IMR-90 (cell line): Measurements from ENCODE around the gene OSBPL8. TPM values are rescaled to one million over a fixed set of nuclear protein-coding genes. Genes with fewer than 3 reads are reported as not detected.

Source experiments
- ATAC-seq: fragments of 200-7000 bp; cut with Tn5 transposase; 2 replicates; pipeline ENCODE4 v1.9.1; 2020; ENCODE audit warnings: low read depth, mild to moderate bottlenecking, moderate library complexity
- BruUV-seq: library from RNA; stranded (reverse); fragments of 400-500 nt; replicated peaks from 2 replicates; lab custom pipeline; 2021; lab: Mats Ljungman, UMichigan
- CTCF ChIA-PET: fragments of 300-600 bp; formaldehyde crosslinking; extraction: SDS; loops from one replicate; lab custom pipeline; 2021; ENCODE audit warnings: antibody characterized with exemption; lab: Yijun Ruan, JAX
- POLR2A ChIA-PET: fragments of 300-600 bp; sonication (Branson Sonifier 250); formaldehyde crosslinking; loops from one replicate; lab custom pipeline; 2022; ENCODE audit warnings: antibody characterized with exemption; ENCODE audit not compliant: unreplicated experiment; lab: Charles Lee
- DNase-seq: peaks from one replicate; pipeline ENCODE4 v3.0.0; 2013
- H2AFZ ChIP-seq: replicated peaks from 2 replicates; pipeline ENCODE3; 2013; ENCODE audit warnings: low read length, mild to moderate bottlenecking; ENCODE audit not compliant: poor library complexity
- H2AK5ac ChIP-seq: 2 replicates; pipeline ENCODE4 v1.6.1; 2013; ENCODE audit warnings: low read depth, low read length, inconsistent platforms
- H2AK9ac ChIP-seq: replicated peaks from 2 replicates; pipeline ENCODE3; 2013; ENCODE audit warnings: mild to moderate bottlenecking, low read depth, low read length, moderate library complexity; ENCODE audit not compliant: poor library complexity
- H2BK120ac ChIP-seq: 2 replicates; pipeline ENCODE4 v1.6.1; 2013; ENCODE audit warnings: low read depth, low read length, inconsistent platforms
- H2BK15ac ChIP-seq: 3 replicates; pipeline ENCODE4 v1.6.1; 2013; ENCODE audit warnings: low read depth, low read length, inconsistent platforms
- H2BK20ac ChIP-seq: 2 replicates; pipeline ENCODE4 v1.6.1; 2013; ENCODE audit warnings: low read depth, mild to moderate bottlenecking, inconsistent platforms, low read length, moderate library complexity
- H2BK5ac ChIP-seq: 2 replicates; pipeline ENCODE4 v1.6.1; 2013; ENCODE audit warnings: mild to moderate bottlenecking, low read depth, low read length, inconsistent platforms; ENCODE audit not compliant: poor library complexity, severe bottlenecking
- H3K14ac ChIP-seq: replicated peaks from 2 replicates; pipeline ENCODE4 v1.6.1; 2013; ENCODE audit warnings: low read depth, low read length, inconsistent platforms
- H3K18ac ChIP-seq: 2 replicates; pipeline ENCODE4 v1.6.1; 2013; ENCODE audit warnings: low read depth, low read length, control low read depth
- H3K23ac ChIP-seq: 2 replicates; pipeline ENCODE4 v1.6.1; 2013; ENCODE audit warnings: low read depth, low read length, inconsistent platforms
- H3K27ac ChIP-seq: 2 replicates; pipeline ENCODE4 v1.5.1; 2013; ENCODE audit warnings: mild to moderate bottlenecking, control low read depth, low read length; ENCODE audit not compliant: insufficient read depth
- H3K27me3 ChIP-seq: 2 replicates; pipeline ENCODE4 v1.6.1; 2013; ENCODE audit warnings: low read length; ENCODE audit not compliant: control insufficient read depth, insufficient read depth
- H3K36me3 ChIP-seq: 2 replicates; pipeline ENCODE4 v1.6.1; 2013; ENCODE audit warnings: low read length, mixed read lengths; ENCODE audit not compliant: control insufficient read depth, insufficient read depth
- H3K4ac ChIP-seq: 2 replicates; pipeline ENCODE4 v1.6.1; 2013; ENCODE audit warnings: low read depth, low read length, inconsistent platforms
- H3K4me1 ChIP-seq: 2 replicates; pipeline ENCODE4 v1.6.1; 2013; ENCODE audit warnings: low read length, mixed read lengths; ENCODE audit not compliant: control insufficient read depth, insufficient read depth
- H3K4me2 ChIP-seq: 2 replicates; pipeline ENCODE4 v1.6.1; 2013; ENCODE audit warnings: low read depth, mild to moderate bottlenecking, control low read depth, low read length, moderate library complexity
- H3K4me3 ChIP-seq: 2 replicates; pipeline ENCODE4 v1.5.1; 2013; ENCODE audit warnings: low read depth, mild to moderate bottlenecking, control low read depth, low read length, moderate library complexity; ENCODE audit not compliant: insufficient read depth
- H3K56ac ChIP-seq: 2 replicates; pipeline ENCODE4 v1.6.1; 2013; ENCODE audit warnings: low read length, inconsistent platforms; ENCODE audit not compliant: insufficient read depth; ENCODE audit errors: extremely low read depth
- H3K79me1 ChIP-seq, 2 experiments: 2 replicates each; pipeline ENCODE4 v1.6.1; 2013; ENCODE audit warnings: low read length in 2 of 2, inconsistent platforms in 1 of 2, low read depth in 1 of 2
- H3K9ac ChIP-seq: 2 replicates; pipeline ENCODE4 v1.6.1; 2013; ENCODE audit warnings: low read depth, low read length, control low read depth
- H3K9me1 ChIP-seq: 2 replicates; pipeline ENCODE4 v1.6.1; 2013; ENCODE audit warnings: low read length, inconsistent platforms; ENCODE audit not compliant: insufficient read depth
- H3K9me3 ChIP-seq: 2 replicates; pipeline ENCODE4 v1.6.1; 2013; ENCODE audit warnings: low read length; ENCODE audit not compliant: control insufficient read depth, insufficient read depth
- H4K20me1 ChIP-seq: 2 replicates; pipeline ENCODE4 v1.6.1; 2013; ENCODE audit warnings: low read length, inconsistent platforms; ENCODE audit not compliant: insufficient read depth
- H4K5ac ChIP-seq: 2 replicates; pipeline ENCODE4 v1.6.1; 2013; ENCODE audit warnings: mild to moderate bottlenecking, low read depth, low read length, control low read depth
- H4K8ac ChIP-seq, 2 experiments: 2 replicates each; pipeline ENCODE4 v1.6.1; 2013; ENCODE audit warnings: low read depth in 2 of 2, low read length in 2 of 2, control low read depth in 1 of 2, inconsistent platforms in 1 of 2
- H4K91ac ChIP-seq: 2 replicates; pipeline ENCODE4 v1.6.1; 2013; ENCODE audit warnings: low read depth, low read length, inconsistent platforms; ENCODE audit not compliant: insufficient read depth
- BHLHE40 ChIP-seq: fragments of 150-350 bp; IDR thresholded peaks from 2 replicates; pipeline ENCODE4 v1.6.1; 2016; ENCODE audit warnings: mild to moderate bottlenecking, low read depth, low read length
- CEBPB ChIP-seq: IDR thresholded peaks from 2 replicates; pipeline ENCODE4 v1.6.1; 2012; ENCODE audit warnings: low read depth, low read length, improper control_type of control experiment
- CHD1 ChIP-seq: IDR thresholded peaks from 2 replicates; pipeline ENCODE4 v1.6.1; 2012; ENCODE audit warnings: low read depth, low read length, improper control_type of control experiment
- FOS ChIP-seq: fragments of 150-350 bp; IDR thresholded peaks from 2 replicates; pipeline ENCODE4 v1.6.1; 2016; ENCODE audit warnings: low read depth, low read length
- MAFK ChIP-seq: IDR thresholded peaks from 2 replicates; pipeline ENCODE4 v1.6.1; 2012; ENCODE audit warnings: low read depth, low read length, improper control_type of control experiment
- MAZ ChIP-seq: IDR thresholded peaks from 2 replicates; pipeline ENCODE4 v1.6.1; 2012; ENCODE audit warnings: low read depth, mild to moderate bottlenecking, low read length, improper control_type of control experiment, moderate library complexity, borderline replicate concordance
- MXI1 ChIP-seq: IDR thresholded peaks from 2 replicates; pipeline ENCODE4 v1.6.1; 2012; ENCODE audit warnings: low read depth, mild to moderate bottlenecking, low read length, moderate library complexity, borderline replicate concordance
- NFE2L2 ChIP-seq: fragments of 150-350 bp; IDR thresholded peaks from 2 replicates; pipeline ENCODE4 v1.6.1; 2016; ENCODE audit warnings: low read depth, mild to moderate bottlenecking, low read length
- POLR2A ChIP-seq: IDR thresholded peaks from 2 replicates; pipeline ENCODE4 v1.6.1; 2012; ENCODE audit warnings: mild to moderate bottlenecking, low read depth, low read length
- RAD21 ChIP-seq: IDR thresholded peaks from 2 replicates; pipeline ENCODE4 v1.6.1; 2012; ENCODE audit warnings: low read length, improper control_type of control experiment
- RCOR1 ChIP-seq: IDR thresholded peaks from 2 replicates; pipeline ENCODE4 v1.6.1; 2012; ENCODE audit warnings: mild to moderate bottlenecking, low read length, improper control_type of control experiment; ENCODE audit not compliant: insufficient replicate concordance
- RFX5 ChIP-seq: IDR thresholded peaks from 2 replicates; pipeline ENCODE4 v1.8.0; 2012; ENCODE audit warnings: low read depth, mild to moderate bottlenecking, low read length, moderate library complexity
- SMC3 ChIP-seq: fragments of 150-350 bp; IDR thresholded peaks from 2 replicates; pipeline ENCODE4 v1.6.1; 2016; ENCODE audit warnings: low read depth, mild to moderate bottlenecking, antibody characterized with exemption, low read length, moderate library complexity
- WGBS, 2 experiments: methylation state at CpG; one replicate each; pipeline versions ENCODE4 v1.1.5 to v1.1.7; 2013; ENCODE audit warnings: missing lambda C conversion rate in 2 of 2; ENCODE audit not compliant: insufficient read length in 1 of 2; ENCODE audit errors: extremely low coverage in 2 of 2; 5-methylcytosine and 5-hydroxymethylcytosine counted together
- dilution Hi-C: fragments of 300-500 bp; cut with HindIII; formaldehyde crosslinking; loops from one replicate; pipeline ENCODE4 v1.14.3; 2018; ENCODE audit warnings: low sequenced_read_pairs; ENCODE audit not compliant: unreplicated experiment
- in situ Hi-C: fragments of 300-500 bp; cut with MboI; formaldehyde crosslinking; loops from 3 replicates; pipeline ENCODE4 v1.14.3; 2019; ENCODE audit warnings: low sequenced_read_pairs, inconsistent platforms, mixed read lengths
- intact Hi-C: fragments of 100-400 bp; cut with micrococcal nuclease; formaldehyde crosslinking; loops from 2 replicates; pipeline ENCODE4 v1.10.0; 2022
- polyA plus RNA-seq, 3 experiments: library from polyadenylated mRNA; depleted of rRNA; stranded (reverse); fragments of >200 nt; gene quantifications; 2 replicates each; pipeline ENCODE4 v1.2.3, GENCODE V29; 2012; ENCODE audit warnings: low replicate concordance in 1 of 3
- total RNA-seq: library from RNA; depleted of rRNA; stranded (reverse); fragments of >200 nt; gene quantifications from 2 replicates; pipeline ENCODE4 v1.2.3, GENCODE V29; 2012
- TF ChIP-seq, protein P1 (sequence below): fragments of 150-350 bp; IDR thresholded peaks from 2 replicates; pipeline ENCODE4 v1.6.1; 2016; ENCODE audit warnings: low read depth, mild to moderate bottlenecking, low read length, moderate library complexity, borderline replicate concordance
- TF ChIP-seq, protein P2 (sequence below): conservative IDR thresholded peaks from 2 replicates; pipeline ENCODE4 v1.5.1; 2012; ENCODE audit warnings: mild to moderate bottlenecking, low read depth, low read length, improper control_type of control experiment
- TF ChIP-seq, protein P3 (sequence below): fragments of 150-350 bp; IDR thresholded peaks from 2 replicates; pipeline ENCODE4 v1.6.1; 2017; ENCODE audit warnings: mild to moderate bottlenecking, antibody characterized with exemption, low read length, low read depth

Gene OSBPL8
- total and polyA plus RNA-seq, 2 of the 4 experiments (the other 2 are of a cell fraction): 17.8 to 24.2 TPM

DNA sequence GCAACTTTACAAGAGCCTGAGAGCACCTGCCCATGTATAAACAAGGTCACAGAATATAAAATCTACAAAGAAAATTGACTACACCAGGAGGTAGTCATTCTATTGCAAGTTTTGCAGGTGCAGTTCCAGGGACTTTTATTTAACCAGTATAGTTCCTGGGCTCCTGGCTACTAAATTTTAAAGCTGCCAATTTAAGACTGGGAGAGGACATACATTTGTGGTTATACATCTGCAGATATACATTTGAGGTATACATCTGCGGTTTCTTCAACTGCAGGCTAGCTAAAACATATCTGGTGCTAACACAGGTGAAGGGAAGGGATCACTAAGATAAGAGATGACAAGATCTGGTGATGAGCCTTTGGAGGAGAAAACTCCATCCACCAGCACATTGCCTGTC is 241.6 kb downstream of the OSBPL8 start:
- Histone ChIP-seq H4K8ac (no peak overlapping the region), H3K36me3 (no peaks in the 10 kb centered on the region), H3K4me1 (no peaks in the 10 kb centered on the region), H2BK15ac (no peak overlapping the region), H3K4me3 (no peak overlapping the region), H3K9me3 (no peaks in the 10 kb centered on the region), H4K20me1 (no peaks in the 10 kb centered on the region), H3K56ac (no peak overlapping the region), H3K9me1 (0 out of 2 replicates have a peak, but pooled peaks cover 2% of the 10 kb centered on the region), H2AFZ (no peak overlapping the region), H3K4me2 (no peak overlapping the region), H3K27me3 (no peaks in the 10 kb centered on the region), H2AK5ac (no peak overlapping the region), H2BK120ac (no peak overlapping the region), H3K27ac (no peak overlapping the region), H4K91ac (no peak overlapping the region), H3K4ac (no peak overlapping the region), H3K9ac (no peak overlapping the region), H3K18ac (no peak overlapping the region), H4K5ac (no peak overlapping the region), H3K79me1 (no peaks in the 10 kb centered on the region), H2AK9ac (no peak overlapping the region), H2BK5ac (no peak overlapping the region), H2BK20ac (no peak overlapping the region), H3K14ac (no peak overlapping the region), H3K23ac (no peak overlapping the region)
- dilution Hi-C loops: no loop called here
- intact Hi-C loops: no loop called here
- ChIA-PET CTCF (no interaction called here), POLR2A (no interaction called here)
- in situ Hi-C loops: no loop called here
- no peak for TF ChIP-seq RCOR1
- TF ChIP-seq FOS: no peak
- no peak for TF ChIP-seq MAZ
- no peak for TF ChIP-seq RAD21
- TF ChIP-seq, protein P1, sequence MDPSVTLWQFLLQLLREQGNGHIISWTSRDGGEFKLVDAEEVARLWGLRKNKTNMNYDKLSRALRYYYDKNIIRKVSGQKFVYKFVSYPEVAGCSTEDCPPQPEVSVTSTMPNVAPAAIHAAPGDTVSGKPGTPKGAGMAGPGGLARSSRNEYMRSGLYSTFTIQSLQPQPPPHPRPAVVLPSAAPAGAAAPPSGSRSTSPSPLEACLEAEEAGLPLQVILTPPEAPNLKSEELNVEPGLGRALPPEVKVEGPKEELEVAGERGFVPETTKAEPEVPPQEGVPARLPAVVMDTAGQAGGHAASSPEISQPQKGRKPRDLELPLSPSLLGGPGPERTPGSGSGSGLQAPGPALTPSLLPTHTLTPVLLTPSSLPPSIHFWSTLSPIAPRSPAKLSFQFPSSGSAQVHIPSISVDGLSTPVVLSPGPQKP: no peak
- TF ChIP-seq NFE2L2: no peak
- TF ChIP-seq, protein P2, sequence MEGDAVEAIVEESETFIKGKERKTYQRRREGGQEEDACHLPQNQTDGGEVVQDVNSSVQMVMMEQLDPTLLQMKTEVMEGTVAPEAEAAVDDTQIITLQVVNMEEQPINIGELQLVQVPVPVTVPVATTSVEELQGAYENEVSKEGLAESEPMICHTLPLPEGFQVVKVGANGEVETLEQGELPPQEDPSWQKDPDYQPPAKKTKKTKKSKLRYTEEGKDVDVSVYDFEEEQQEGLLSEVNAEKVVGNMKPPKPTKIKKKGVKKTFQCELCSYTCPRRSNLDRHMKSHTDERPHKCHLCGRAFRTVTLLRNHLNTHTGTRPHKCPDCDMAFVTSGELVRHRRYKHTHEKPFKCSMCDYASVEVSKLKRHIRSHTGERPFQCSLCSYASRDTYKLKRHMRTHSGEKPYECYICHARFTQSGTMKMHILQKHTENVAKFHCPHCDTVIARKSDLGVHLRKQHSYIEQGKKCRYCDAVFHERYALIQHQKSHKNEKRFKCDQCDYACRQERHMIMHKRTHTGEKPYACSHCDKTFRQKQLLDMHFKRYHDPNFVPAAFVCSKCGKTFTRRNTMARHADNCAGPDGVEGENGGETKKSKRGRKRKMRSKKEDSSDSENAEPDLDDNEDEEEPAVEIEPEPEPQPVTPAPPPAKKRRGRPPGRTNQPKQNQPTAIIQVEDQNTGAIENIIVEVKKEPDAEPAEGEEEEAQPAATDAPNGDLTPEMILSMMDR: no peak
- TF ChIP-seq CHD1: no peak
- no peak for TF ChIP-seq CEBPB
- no peak for TF ChIP-seq BHLHE40
- TF ChIP-seq POLR2A: no peak
- no peak for TF ChIP-seq SMC3
- no peak for TF ChIP-seq MAFK
- TF ChIP-seq RFX5: no peak
- no peak for TF ChIP-seq MXI1
- TF ChIP-seq, protein P3, sequence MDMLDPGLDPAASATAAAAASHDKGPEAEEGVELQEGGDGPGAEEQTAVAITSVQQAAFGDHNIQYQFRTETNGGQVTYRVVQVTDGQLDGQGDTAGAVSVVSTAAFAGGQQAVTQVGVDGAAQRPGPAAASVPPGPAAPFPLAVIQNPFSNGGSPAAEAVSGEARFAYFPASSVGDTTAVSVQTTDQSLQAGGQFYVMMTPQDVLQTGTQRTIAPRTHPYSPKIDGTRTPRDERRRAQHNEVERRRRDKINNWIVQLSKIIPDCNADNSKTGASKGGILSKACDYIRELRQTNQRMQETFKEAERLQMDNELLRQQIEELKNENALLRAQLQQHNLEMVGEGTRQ: no peak
- no TSS peak for BruUV-seq
- ATAC-seq (no peak), DNase-seq (no peak)
- WGBS, 2 experiments: no CpG with 5 or more reads among the region's 1 CpG
